ENCODE results near the gene SUN2. TPM values are rescaled to one million over a fixed set of nuclear protein-coding genes. Genes with fewer than 3 reads are reported as not detected.

The SUN2 gene
- total RNA-seq, 1 donor from 2014 or later, result 258 TPM

DNA sequence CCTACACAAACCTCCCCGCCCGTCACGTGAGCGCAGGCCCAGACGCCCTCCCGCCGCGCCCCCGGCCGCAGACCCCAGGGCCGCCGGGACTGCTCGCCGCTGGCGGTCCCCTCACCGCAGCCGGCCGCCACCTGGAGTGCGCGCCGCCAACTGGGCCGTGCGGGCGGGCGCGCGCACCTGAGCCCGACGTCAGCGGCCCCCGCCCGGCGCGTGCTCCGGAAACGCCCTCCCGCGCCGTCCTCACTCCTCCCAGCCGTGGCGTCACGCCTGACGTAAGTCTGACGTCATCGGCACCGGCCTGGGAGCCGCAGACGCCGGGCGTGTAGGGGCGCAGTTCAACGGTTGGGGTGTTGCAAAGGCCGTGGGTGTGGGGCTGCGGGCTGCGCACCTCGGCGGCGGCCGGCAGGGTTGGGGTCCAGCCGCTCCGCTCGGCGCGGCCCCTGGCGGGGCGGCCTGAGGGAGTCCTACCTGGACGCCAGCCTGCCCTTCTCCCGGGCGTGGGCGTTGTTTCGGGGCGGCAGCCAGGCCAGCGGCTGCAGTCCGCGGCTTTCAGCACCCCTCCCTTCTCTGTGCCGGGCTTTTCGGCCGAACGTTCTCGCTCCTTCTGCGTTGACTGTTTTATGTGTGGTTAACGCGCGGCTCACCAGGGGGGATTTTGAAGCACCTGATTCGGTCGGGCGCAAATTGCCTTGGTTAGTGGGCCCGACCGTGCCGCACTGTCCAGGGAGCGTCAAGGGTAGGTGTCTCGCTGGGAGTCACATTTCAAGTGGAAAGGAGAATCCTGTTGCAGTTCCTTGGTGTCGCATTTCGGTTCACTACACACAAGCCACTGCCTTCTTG lies 54.8 kb downstream of the SUN2 start, which contains the start of gene JOSD1:
TSS of gene JOSD1 (minus strand) at position 155 of the 840 bp plus-strand sequence. CDS start 956 bp downstream, outside the sequence.
- Histone ChIP-seq H3K4me3 (peak within 1 kb of the TSS; percentile 68 to 95), H3K4me1 (peaks cover 50% of the 10 kb centered on the region), H3K9me3 (no peaks in the 10 kb centered on the region), H3K36me3 (no peaks in the 10 kb centered on the region), H3K27ac (peak within 1 kb of the TSS; percentile 98), H3K27me3 (no peaks in the 10 kb centered on the region)
- intact Hi-C loops (cut with DNase I), result no loop called here
- DNase-seq (ENCODE audit: extremely low spot score in 2 of 2), result peak in 1 of 2 donors; percentile 95
- peak; percentile 88 to 97 for TF ChIP-seq POLR2A (IDR thresholded peaks at IDR 0.05)
- TF ChIP-seq POLR2AphosphoS5 (IDR thresholded peaks at IDR 0.05; ENCODE audit: insufficient read depth in 1 of 2, low read depth in 1 of 2), result peak; percentile 6 to 91
- TF ChIP-seq, protein P1, sequence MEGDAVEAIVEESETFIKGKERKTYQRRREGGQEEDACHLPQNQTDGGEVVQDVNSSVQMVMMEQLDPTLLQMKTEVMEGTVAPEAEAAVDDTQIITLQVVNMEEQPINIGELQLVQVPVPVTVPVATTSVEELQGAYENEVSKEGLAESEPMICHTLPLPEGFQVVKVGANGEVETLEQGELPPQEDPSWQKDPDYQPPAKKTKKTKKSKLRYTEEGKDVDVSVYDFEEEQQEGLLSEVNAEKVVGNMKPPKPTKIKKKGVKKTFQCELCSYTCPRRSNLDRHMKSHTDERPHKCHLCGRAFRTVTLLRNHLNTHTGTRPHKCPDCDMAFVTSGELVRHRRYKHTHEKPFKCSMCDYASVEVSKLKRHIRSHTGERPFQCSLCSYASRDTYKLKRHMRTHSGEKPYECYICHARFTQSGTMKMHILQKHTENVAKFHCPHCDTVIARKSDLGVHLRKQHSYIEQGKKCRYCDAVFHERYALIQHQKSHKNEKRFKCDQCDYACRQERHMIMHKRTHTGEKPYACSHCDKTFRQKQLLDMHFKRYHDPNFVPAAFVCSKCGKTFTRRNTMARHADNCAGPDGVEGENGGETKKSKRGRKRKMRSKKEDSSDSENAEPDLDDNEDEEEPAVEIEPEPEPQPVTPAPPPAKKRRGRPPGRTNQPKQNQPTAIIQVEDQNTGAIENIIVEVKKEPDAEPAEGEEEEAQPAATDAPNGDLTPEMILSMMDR (IDR thresholded peaks at IDR 0.05), result no peak

DNA sequence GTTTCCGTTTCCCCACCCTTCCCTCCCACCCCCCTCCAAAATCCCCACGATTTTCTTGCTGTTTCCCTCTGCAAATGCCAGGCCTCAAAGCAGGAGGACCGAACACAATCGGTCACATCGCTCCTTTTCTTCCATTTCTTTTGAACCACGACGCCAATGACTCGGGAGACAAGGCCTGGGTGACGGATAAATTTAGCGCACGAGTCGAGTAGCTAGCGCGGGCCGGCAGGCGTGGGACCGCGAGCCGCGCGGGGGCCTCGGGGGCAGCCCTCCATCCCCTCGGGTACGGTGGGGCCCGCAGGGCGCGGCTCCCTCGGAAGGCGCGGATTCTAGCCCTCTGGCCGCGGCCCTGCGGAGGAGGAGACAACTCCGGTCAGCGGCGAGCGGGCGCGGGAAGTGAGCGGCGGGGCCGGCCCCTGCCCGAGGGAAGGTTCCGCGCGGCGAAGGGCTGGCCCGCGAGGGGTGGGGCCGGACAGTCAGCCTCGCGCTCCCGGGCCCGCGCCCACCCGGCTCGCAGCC lies 55.5 kb downstream of the SUN2 start:
- TF ChIP-seq, protein P1 (IDR thresholded peaks at IDR 0.05), result no peak
- TF ChIP-seq POLR2AphosphoS5 (IDR thresholded peaks at IDR 0.05; ENCODE audit: insufficient read depth in 1 of 2, low read depth in 1 of 2) (no peak), POLR2A (IDR thresholded peaks at IDR 0.05) (no peak)
- Histone ChIP-seq H3K27me3 (no peaks in the 10 kb centered on the region), H3K4me3 (peak overlapping the region; percentile 68 to 95), H3K27ac (peak overlapping the region; percentile 98), H3K4me1 (peaks cover 57% of the 10 kb centered on the region), H3K9me3 (no peaks in the 10 kb centered on the region), H3K36me3 (no peaks in the 10 kb centered on the region)
- intact Hi-C loops (cut with DNase I), result no loop called here
- no peak for DNase-seq (ENCODE audit: extremely low spot score in 2 of 2)

DNA sequence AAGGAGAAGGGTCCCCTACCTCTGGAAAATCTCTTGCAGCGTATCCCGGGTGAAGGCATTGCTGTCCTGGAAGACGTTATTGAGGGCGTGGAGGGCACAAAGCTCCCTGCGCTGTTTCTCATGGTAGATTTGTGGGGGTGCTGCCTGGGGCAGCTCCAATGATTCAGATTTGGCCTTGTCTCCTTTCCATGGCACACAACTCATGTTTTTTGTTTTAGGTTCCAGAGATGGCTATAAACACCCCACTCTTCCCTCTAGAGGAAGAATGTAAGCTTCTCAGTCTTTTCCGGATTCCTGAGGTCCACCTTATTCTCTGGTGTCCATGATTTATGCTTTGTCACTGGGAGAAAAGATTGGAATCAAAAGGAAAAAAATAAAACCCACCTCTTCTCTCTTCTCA lies 56.0 kb downstream of the SUN2 start:
- intact Hi-C loops (cut with DNase I), result no loop called here
- H3K27ac ChIP-seq, result peak overlapping the region; percentile 98
- peak overlapping the region; percentile 68 to 95 for H3K4me3 ChIP-seq
- H3K27me3 ChIP-seq, result no peaks in the 10 kb centered on the region
- TF ChIP-seq POLR2AphosphoS5 (IDR thresholded peaks at IDR 0.05; ENCODE audit: insufficient read depth in 1 of 2, low read depth in 1 of 2), result no peak
- TF ChIP-seq POLR2A (IDR thresholded peaks at IDR 0.05), result no peak
- TF ChIP-seq, protein P1 (IDR thresholded peaks at IDR 0.05), result no peak
- H3K36me3 ChIP-seq, result no peaks in the 10 kb centered on the region
- H3K4me1 ChIP-seq, result peaks cover 60% of the 10 kb centered on the region
- no peaks in the 10 kb centered on the region for H3K9me3 ChIP-seq
- DNase-seq (ENCODE audit: extremely low spot score in 2 of 2), result no peak

DNA sequence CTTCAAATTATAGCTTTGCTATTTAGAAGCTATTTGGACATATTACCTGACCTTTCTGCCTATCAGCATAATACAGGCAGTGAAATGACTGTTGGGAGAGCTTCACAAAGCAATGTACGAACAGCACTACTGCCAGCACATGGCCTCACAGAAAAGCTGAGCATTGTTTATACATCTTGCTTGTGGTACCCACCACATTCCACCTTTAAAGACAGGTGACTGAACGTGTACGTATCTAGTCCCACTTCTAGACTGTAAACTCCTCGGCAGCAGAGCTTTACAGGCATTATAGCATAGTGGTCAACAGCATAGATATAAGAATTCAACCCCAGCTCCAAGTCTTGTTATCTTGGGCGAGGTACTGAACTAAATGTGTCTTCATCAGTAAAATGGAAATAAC lies 56.7 kb downstream of the SUN2 start:
- no peak for DNase-seq (ENCODE audit: extremely low spot score in 2 of 2)
- no peaks in the 10 kb centered on the region for H3K9me3 ChIP-seq
- H3K36me3 ChIP-seq, result no peaks in the 10 kb centered on the region
- peak overlapping the region; percentile 98 for H3K27ac ChIP-seq
- intact Hi-C loops (cut with DNase I), result no loop called here
- H3K27me3 ChIP-seq, result no peaks in the 10 kb centered on the region
- H3K4me1 ChIP-seq, result peaks cover 56% of the 10 kb centered on the region
- peak overlapping the region; percentile 68 to 95 for H3K4me3 ChIP-seq
- TF ChIP-seq, protein P1 (IDR thresholded peaks at IDR 0.05), result no peak
- TF ChIP-seq POLR2AphosphoS5 (IDR thresholded peaks at IDR 0.05; ENCODE audit: insufficient read depth in 1 of 2, low read depth in 1 of 2), result no peak
